Neuronal stem cell (in vitro differentiated cells): ENCODE measurements around the gene ZNF684.

ENCODE experiments used
- DNase-seq: peaks from one replicate; pipeline ENCODE4 v3.0.0-alpha.2; 2013; ENCODE audit warnings: low spot score
- H2AFZ ChIP-seq: one replicate; pipeline ENCODE4 v1.6.1; 2013; ENCODE audit warnings: mild to moderate bottlenecking, low read length, inconsistent platforms
- H2AK5ac ChIP-seq: 2 replicates; pipeline ENCODE4 v1.6.1; 2013; ENCODE audit warnings: low read depth, mild to moderate bottlenecking, inconsistent platforms, low read length, moderate library complexity, mixed read lengths
- H2BK120ac ChIP-seq: 2 replicates; pipeline ENCODE4 v1.6.1; 2013; ENCODE audit warnings: low read depth, mild to moderate bottlenecking, inconsistent platforms, low read length, moderate library complexity, mixed read lengths
- H2BK12ac ChIP-seq: one replicate; pipeline ENCODE4 v1.6.1; 2013; ENCODE audit warnings: low read length, inconsistent platforms
- H2BK15ac ChIP-seq: 2 replicates; pipeline ENCODE4 v1.6.1; 2013; ENCODE audit warnings: mild to moderate bottlenecking, low read length, inconsistent platforms, mixed read lengths
- H2BK5ac ChIP-seq: one replicate; pipeline ENCODE4 v1.6.1; 2013; ENCODE audit warnings: inconsistent platforms, mild to moderate bottlenecking, low read length, moderate library complexity
- H3K14ac ChIP-seq: one replicate; pipeline ENCODE4 v1.6.1; 2013; ENCODE audit warnings: low read length, inconsistent platforms
- H3K18ac ChIP-seq: 2 replicates; pipeline ENCODE4 v1.6.1; 2013; ENCODE audit warnings: low read length, inconsistent platforms
- H3K23ac ChIP-seq: 2 replicates; pipeline ENCODE4 v1.6.1; 2013; ENCODE audit warnings: low read depth, mild to moderate bottlenecking, mixed read lengths, low read length, inconsistent platforms; ENCODE audit not compliant: poor library complexity
- H3K27ac ChIP-seq: replicated peaks from 3 replicates; pipeline ENCODE4 v1.5.1; 2013; ENCODE audit warnings: low read length, inconsistent platforms
- H3K27me3 ChIP-seq, 3 experiments: 2 replicates each; pipeline ENCODE4 v1.6.1; 2013; ENCODE audit warnings: low read length in 3 of 3, mild to moderate bottlenecking in 2 of 3, inconsistent platforms in 1 of 3, low read depth in 1 of 3, mixed read lengths in 1 of 3, moderate library complexity in 1 of 3; ENCODE audit not compliant: control insufficient read depth in 3 of 3, insufficient read depth in 3 of 3
- H3K36me3 ChIP-seq, 2 donors: replicated peaks in 1 of 2; 2 replicates each; pipeline ENCODE4 v1.6.1; 2013; ENCODE audit warnings: low read length in 2 of 2; ENCODE audit not compliant: control insufficient read depth in 2 of 2, insufficient read depth in 2 of 2
- H3K4ac ChIP-seq: 2 replicates; pipeline ENCODE4 v1.6.1; 2013; ENCODE audit warnings: inconsistent platforms, mild to moderate bottlenecking, low read length, moderate library complexity
- H3K4me1 ChIP-seq, 2 donors: 1 replicate in 1 of 2; 2 replicates in 1 of 2; pipeline ENCODE4 v1.6.1; 2013; ENCODE audit warnings: low read length in 2 of 2, low read depth in 1 of 2; ENCODE audit not compliant: control insufficient read depth in 2 of 2, insufficient read depth in 1 of 2
- H3K4me2 ChIP-seq: one replicate; pipeline ENCODE4 v1.6.1; 2013; ENCODE audit warnings: mild to moderate bottlenecking, low read length, inconsistent platforms; ENCODE audit not compliant: insufficient read depth, poor library complexity, severe bottlenecking
- H3K4me3 ChIP-seq, 2 donors: 2 replicates each; pipeline ENCODE4 v1.5.1; 2013; ENCODE audit warnings: low read length in 2 of 2, mild to moderate bottlenecking in 2 of 2, inconsistent platforms in 1 of 2, moderate library complexity in 1 of 2
- H3K79me1 ChIP-seq: one replicate; pipeline ENCODE4 v1.6.1; 2013; ENCODE audit warnings: low read depth, mild to moderate bottlenecking, inconsistent platforms, low read length, moderate library complexity
- H3K9ac ChIP-seq: one replicate; pipeline ENCODE4 v1.6.1; 2013; ENCODE audit warnings: mild to moderate bottlenecking, low read depth, low read length, inconsistent platforms; ENCODE audit not compliant: poor library complexity
- H3K9me3 ChIP-seq, 2 donors: replicated peaks in 1 of 2; 2 replicates each; pipeline versions ENCODE3 to v1.6.1; 2013; ENCODE audit warnings: low read length in 2 of 2, mild to moderate bottlenecking in 2 of 2, inconsistent platforms in 1 of 2, low read depth in 1 of 2, mixed read lengths in 1 of 2, moderate library complexity in 1 of 2; ENCODE audit not compliant: control insufficient read depth in 2 of 2, insufficient read depth in 1 of 2
- H4K8ac ChIP-seq: one replicate; pipeline ENCODE4 v1.6.1; 2013; ENCODE audit warnings: low read depth, mild to moderate bottlenecking, inconsistent platforms, low read length, moderate library complexity
- H4K91ac ChIP-seq: one replicate; pipeline ENCODE4 v1.6.1; 2013; ENCODE audit warnings: low read length, low read depth, mild to moderate bottlenecking, inconsistent platforms; ENCODE audit not compliant: poor library complexity
- WGBS, 2 donors: extraction: QIAGEN DNeasy Blood & Tissue Kit; methylation state at CpG; one replicate each; pipeline ENCODE4 v1.1.7; 2013; ENCODE audit warnings: missing lambda C conversion rate in 2 of 2, mixed read lengths in 1 of 2; ENCODE audit not compliant: insufficient read length in 2 of 2, insufficient replicate concordance in 1 of 2; ENCODE audit errors: extremely low coverage in 2 of 2; 5-methylcytosine and 5-hydroxymethylcytosine counted together

ZNF684 gene

DNA sequence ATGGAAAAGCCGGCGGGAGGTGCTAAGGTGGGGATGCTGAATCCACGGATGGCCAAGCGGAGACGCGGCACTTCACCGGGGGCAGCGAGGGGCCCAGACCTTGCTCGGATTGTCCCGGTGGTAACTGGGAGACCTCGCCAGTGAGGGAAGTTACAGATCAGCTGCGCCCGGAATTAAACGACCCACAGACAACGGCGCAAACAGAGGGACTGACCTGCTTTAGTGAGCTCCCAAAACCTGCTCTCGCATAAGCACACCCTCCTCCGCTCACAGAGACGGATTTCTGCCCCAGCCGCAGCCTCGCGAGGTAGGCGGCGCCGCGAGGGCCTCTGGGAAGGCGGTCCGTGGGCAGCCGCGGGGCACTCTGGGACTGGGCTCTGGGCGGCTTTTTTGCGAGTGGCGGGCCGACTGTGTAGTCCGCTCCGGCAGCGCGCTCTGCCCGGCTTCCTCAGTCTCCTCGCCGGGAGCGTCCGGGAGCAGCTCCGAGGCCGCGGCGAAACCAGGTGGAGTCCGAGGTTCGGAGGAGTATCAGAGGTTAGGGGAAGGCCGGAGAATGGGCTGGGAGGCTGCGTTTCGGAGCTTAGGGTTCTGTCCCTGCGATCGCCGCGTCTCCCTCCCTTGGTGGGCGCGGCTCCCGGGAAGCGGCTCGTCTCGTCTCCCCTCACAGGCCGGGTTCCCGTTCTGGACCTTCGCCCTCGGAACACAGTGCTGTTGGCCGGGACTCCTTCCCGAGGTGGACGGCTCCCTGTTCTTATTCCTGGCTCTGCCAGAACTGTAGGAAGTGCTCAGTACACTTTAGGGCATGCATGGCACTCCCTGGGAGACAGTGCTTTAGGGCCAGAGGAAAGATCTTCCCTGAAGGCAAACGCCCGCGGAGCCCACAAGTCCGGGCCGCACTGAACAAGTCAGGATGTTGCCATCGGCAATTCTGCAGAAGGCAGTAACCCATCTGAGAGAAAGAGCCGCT, 22.8 kb upstream of the ZNF684 start, which contains the start of gene EXO5:
TSS of gene EXO5 (plus strand) at position 393 of the 967 bp plus-strand sequence. CDS start 5,778 bp downstream, outside the sequence.
- no peak within 1 kb of the TSS for H3K27ac ChIP-seq

DNA sequence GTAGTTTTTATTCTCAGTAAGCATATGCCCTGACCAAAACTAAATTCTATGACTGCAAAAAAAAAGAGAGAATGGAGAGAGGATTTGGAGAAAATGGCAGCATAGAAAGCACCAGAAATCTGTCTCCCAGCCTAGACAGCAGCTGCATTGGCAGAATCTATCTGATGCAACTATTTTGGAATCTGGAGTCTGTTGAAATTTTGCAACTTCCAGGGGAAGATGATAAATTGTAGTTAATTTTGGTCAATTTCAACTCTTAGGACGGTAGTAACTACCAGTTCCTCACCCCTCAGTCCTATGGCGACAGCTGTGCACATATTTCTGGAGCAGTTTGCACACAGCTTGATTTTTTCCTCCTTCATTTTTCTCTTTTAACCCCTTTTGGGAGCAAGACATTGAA, 11.9 kb upstream of the ZNF684 start:
- Histone ChIP-seq H3K18ac (no peak overlapping the region), H3K4me3 (no peak overlapping the region), H3K36me3 (peaks cover 10 to 16% of the 10 kb centered on the region in 2 donors), H4K91ac (no peak overlapping the region), H3K27me3 (no peaks in the 10 kb centered on the region), H3K4me2 (peak overlapping the region; percentile 14), H3K23ac (no peak overlapping the region), H2AK5ac (no peak overlapping the region), H3K9me3 (peaks cover 19 to 32% of the 10 kb centered on the region in 2 donors), H3K79me1 (no peaks in the 10 kb centered on the region), H3K14ac (no peak overlapping the region), H2BK120ac (no peak overlapping the region), H4K8ac (no peak overlapping the region), H2AFZ (no peak overlapping the region), H2BK12ac (no peak overlapping the region), H2BK5ac (no peak overlapping the region), H3K9ac (no peak overlapping the region), H3K27ac (no peak overlapping the region), H3K4ac (no peak overlapping the region), H2BK15ac (no peak overlapping the region), H3K4me1 (no peaks in the 10 kb centered on the region)
- no CpG with 5 or more reads among the region's 2 CpGs for WGBS, 2 donors
- DNase-seq: no peak

More for the DNA sequence above, 22.8 kb upstream of the ZNF684 start, which contains the start of gene EXO5:
- Histone ChIP-seq H3K9me3 (peaks cover 3 to 37% of the 10 kb centered on the region in 2 donors), H4K91ac (peak within 1 kb of the TSS; percentile 30), H2BK15ac (peak within 1 kb of the TSS; percentile 94), H2BK120ac (peak within 1 kb of the TSS; percentile 91), H4K8ac (peak within 1 kb of the TSS; percentile 96), H3K23ac (peak within 1 kb of the TSS; percentile 21), H3K79me1 (no peaks in the 10 kb centered on the region), H3K36me3 (no peaks in the 10 kb centered on the region), H2BK12ac (no peak within 1 kb of the TSS), H3K18ac (peak within 1 kb of the TSS; percentile 99), H3K4me2 (peak within 1 kb of the TSS; percentile 81), H3K27me3 (no peaks in the 10 kb centered on the region), H3K4ac (peak within 1 kb of the TSS; percentile 53), H2BK5ac (peak within 1 kb of the TSS; percentile 61), H2AFZ (peak within 1 kb of the TSS; percentile 98), H3K14ac (peak within 1 kb of the TSS; percentile 67), H3K4me1 (peaks cover 0 to 6% of the 10 kb centered on the region in 2 donors), H3K4me3 (peak within 1 kb of the TSS; percentile 59 to 81), H3K9ac (peak within 1 kb of the TSS; percentile 87), H2AK5ac (no peak within 1 kb of the TSS)
- WGBS, 2 donors: no CpG with 5 or more reads among the region's 76 CpGs
- DNase-seq: peak; percentile 9

GRCh38 chr1:40530735-40531380, 579 bp upstream of the ZNF684 start:
- Histone ChIP-seq H3K9me3 (peaks cover 3 to 7% of the 10 kb centered on the region in 2 donors), H3K4me1 (peaks cover 0 to 3% of the 10 kb centered on the region in 2 donors), H3K23ac (no peak overlapping the region), H3K4me2 (peak overlapping the region; percentile 57), H2BK15ac (no peak overlapping the region), H2BK12ac (no peak overlapping the region), H4K8ac (no peak overlapping the region), H3K27me3 (no peaks in the 10 kb centered on the region), H4K91ac (no peak overlapping the region), H3K18ac (no peak overlapping the region), H2BK5ac (no peak overlapping the region), H3K9ac (no peak overlapping the region), H3K27ac (no peak overlapping the region), H3K36me3 (peaks cover 0 to 2% of the 10 kb centered on the region in 2 donors), H2BK120ac (no peak overlapping the region), H2AFZ (peak overlapping the region; percentile 93), H2AK5ac (no peak overlapping the region), H3K4me3 (peak overlapping the region; percentile 75 to 88), H3K79me1 (no peaks in the 10 kb centered on the region), H3K14ac (no peak overlapping the region), H3K4ac (no peak overlapping the region)
- DNase-seq: no peak
- WGBS, 2 donors: 100% methylated on average over 1 of the region's 5 CpGs; no CpG with 5 or more reads in 1 of the 2 donors

- Histone ChIP-seq H3K14ac (no peak overlapping the region), H2BK5ac (no peak overlapping the region), H3K18ac (no peak overlapping the region), H3K36me3 (peaks cover 0 to 2% of the 10 kb centered on the region in 2 donors), H2AK5ac (no peak overlapping the region), H2BK15ac (no peak overlapping the region), H3K27ac (no peak overlapping the region), H3K4ac (no peak overlapping the region), H2BK120ac (no peak overlapping the region), H3K27me3 (no peaks in the 10 kb centered on the region), H3K9ac (no peak overlapping the region), H3K4me2 (peak overlapping the region; percentile 78), H2BK12ac (no peak overlapping the region), H3K9me3 (peaks cover 3 to 7% of the 10 kb centered on the region in 2 donors), H3K79me1 (no peaks in the 10 kb centered on the region), H3K23ac (no peak overlapping the region), H3K4me1 (peaks cover 0 to 3% of the 10 kb centered on the region in 2 donors), H2AFZ (peak overlapping the region; percentile 93), H4K91ac (no peak overlapping the region), H3K4me3 (peak overlapping the region; percentile 75 to 88), H4K8ac (no peak overlapping the region)
- WGBS, 2 donors: no CpG with 5 or more reads among the region's 3 CpGs
- DNase-seq: no peak
Observed at GRCh38 chr1:40532062-40532389, 589 bp downstream of the ZNF684 start.
